Measurements from ENCODE around the gene FAM120B. TPM values are rescaled to one million over a fixed set of nuclear protein-coding genes. Genes with fewer than 3 reads are reported as not detected.

Gene FAM120B
- total RNA-seq, 4 donors from 2014 or later: 24.6 to 40.3 (median 31.9) TPM

DNA sequence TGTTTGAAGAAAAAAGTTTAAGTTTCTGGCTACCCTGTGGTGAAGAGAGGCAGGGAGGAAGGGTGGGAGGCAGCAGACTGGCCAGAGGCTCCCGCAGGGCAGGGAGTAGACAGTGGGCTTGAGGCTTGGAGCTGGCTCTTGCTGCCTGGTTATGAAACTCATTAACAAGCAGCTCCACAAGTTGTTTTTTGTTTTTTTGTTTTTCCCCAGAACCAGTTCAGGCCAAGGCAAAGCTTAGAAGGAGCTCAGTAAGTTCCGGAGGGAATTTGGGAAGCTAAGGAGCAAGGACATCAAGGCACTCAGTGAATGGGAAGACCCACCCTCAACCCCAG, 19.7 kb upstream of the FAM120B start:
- Histone ChIP-seq H3K27ac (peak overlapping the region in 2 of 4 donors; percentile 9 to 32), H3K4me1 (peaks cover 0 to 55% (median 21%) of the 10 kb centered on the region in 3 donors)
- 67 to 85% methylated on average over 1 of the region's 2 CpGs for WGBS, 2 donors (ENCODE audit: low coverage in 1 of 2)

DNA sequence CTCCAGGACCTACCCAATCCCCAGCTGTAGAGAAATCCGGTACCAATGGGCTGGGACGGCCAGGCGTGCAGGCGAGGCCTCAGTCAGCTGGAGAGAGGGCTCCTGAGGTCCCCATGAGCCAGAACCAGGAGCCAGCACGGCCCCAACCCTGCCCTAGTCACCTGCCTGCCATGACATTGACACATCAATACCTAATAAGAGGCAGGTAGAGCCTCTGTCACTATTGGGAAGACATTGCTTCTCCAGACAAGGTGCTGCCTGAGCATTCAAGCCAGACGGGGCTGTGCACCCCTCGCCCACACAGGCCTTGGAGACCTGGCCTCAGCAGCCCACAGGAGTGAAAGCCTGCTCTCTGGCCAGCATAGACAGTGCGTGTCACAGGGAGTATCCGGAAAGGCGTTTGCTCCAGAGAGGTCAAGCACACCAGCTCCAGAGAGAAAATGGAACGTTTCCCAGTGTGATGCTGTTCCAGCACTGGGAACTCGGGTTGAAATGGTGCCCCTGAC, 19.1 kb upstream of the FAM120B start:
- TF ChIP-seq, protein P1, sequence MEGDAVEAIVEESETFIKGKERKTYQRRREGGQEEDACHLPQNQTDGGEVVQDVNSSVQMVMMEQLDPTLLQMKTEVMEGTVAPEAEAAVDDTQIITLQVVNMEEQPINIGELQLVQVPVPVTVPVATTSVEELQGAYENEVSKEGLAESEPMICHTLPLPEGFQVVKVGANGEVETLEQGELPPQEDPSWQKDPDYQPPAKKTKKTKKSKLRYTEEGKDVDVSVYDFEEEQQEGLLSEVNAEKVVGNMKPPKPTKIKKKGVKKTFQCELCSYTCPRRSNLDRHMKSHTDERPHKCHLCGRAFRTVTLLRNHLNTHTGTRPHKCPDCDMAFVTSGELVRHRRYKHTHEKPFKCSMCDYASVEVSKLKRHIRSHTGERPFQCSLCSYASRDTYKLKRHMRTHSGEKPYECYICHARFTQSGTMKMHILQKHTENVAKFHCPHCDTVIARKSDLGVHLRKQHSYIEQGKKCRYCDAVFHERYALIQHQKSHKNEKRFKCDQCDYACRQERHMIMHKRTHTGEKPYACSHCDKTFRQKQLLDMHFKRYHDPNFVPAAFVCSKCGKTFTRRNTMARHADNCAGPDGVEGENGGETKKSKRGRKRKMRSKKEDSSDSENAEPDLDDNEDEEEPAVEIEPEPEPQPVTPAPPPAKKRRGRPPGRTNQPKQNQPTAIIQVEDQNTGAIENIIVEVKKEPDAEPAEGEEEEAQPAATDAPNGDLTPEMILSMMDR (IDR thresholded peaks at IDR 0.05): no peak
- TF ChIP-seq EP300 (IDR thresholded peaks at IDR 0.05) (no peak), POLR2AphosphoS5 (IDR thresholded peaks at IDR 0.05) (no peak), POLR2A (IDR thresholded peaks at IDR 0.05) (no peak)
- Histone ChIP-seq H3K36me3 (peaks cover 0 to 38% of the 10 kb centered on the region in 2 donors), H3K27me3 (peaks cover 58% of the 10 kb centered on the region), H3K4me1 (peaks cover 0 to 61% (median 22%) of the 10 kb centered on the region in 3 donors), H3K27ac (peak overlapping the region in 2 of 4 donors; percentile 9 to 32), H3K9me3 (no peaks in the 10 kb centered on the region), H3K4me3 (no peak overlapping the region)
- WGBS, 2 donors (ENCODE audit: low coverage in 1 of 2): 83% methylated on average over 3 of the region's 12 CpGs; no CpG with 5 or more reads in 1 of the 2 donors
- no peak for ATAC-seq

More for the DNA sequence above, 19.7 kb upstream of the FAM120B start:
- no peaks in the 10 kb centered on the region for H3K9me3 ChIP-seq
- H3K36me3 ChIP-seq: peaks cover 0 to 40% of the 10 kb centered on the region in 2 donors
- ATAC-seq: no peak
- no peak overlapping the region for H3K4me3 ChIP-seq
- TF ChIP-seq EP300 (IDR thresholded peaks at IDR 0.05): no peak
- TF ChIP-seq, protein P1 (IDR thresholded peaks at IDR 0.05): no peak
- no peak for TF ChIP-seq POLR2A (IDR thresholded peaks at IDR 0.05)
- no peak for TF ChIP-seq POLR2AphosphoS5 (IDR thresholded peaks at IDR 0.05)
- peaks cover 53% of the 10 kb centered on the region for H3K27me3 ChIP-seq

DNA sequence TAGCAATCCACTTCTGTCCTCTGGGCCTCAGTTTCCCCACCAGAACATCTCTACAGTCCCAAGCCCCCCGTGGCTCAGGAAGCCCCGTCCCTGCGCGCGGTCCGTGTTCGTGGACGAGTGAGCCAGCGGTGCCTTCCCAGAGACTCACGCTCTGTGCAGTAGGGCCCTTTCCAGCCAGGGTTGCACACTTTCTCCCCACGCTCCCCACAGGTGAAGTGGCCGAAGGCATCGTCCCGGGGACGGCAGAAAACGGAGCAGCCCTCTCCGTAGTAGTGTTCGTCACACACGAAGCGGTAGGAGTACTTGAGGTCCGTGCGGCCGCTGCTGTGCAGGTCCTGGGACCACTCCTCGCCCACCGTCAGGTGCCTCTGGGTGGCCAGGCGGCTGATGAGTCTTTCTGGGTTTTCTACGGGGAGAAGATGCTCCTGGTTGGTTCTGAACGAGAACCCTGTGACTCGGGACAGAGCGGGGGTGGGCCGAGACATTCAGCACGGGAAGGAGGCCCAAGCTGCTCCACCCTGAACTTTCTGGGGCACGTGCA, 18.4 kb upstream of the FAM120B start:
- Histone ChIP-seq H3K4me1 (peaks cover 0 to 68% (median 26%) of the 10 kb centered on the region in 3 donors), H3K36me3 (peaks cover 0 to 31% of the 10 kb centered on the region in 2 donors), H3K4me3 (peak overlapping the region in 1 of 2 donors; percentile 62), H3K27me3 (peaks cover 66% of the 10 kb centered on the region), H3K27ac (no peak overlapping the region), H3K9me3 (no peaks in the 10 kb centered on the region)
- TF ChIP-seq POLR2A (IDR thresholded peaks at IDR 0.05) (no peak), POLR2AphosphoS5 (IDR thresholded peaks at IDR 0.05) (no peak), EP300 (IDR thresholded peaks at IDR 0.05) (no peak)
- TF ChIP-seq, protein P1 (IDR thresholded peaks at IDR 0.05): no peak
- 80% methylated on average over 11 of the region's 33 CpGs; no CpG with 5 or more reads in 1 of the 2 donors for WGBS, 2 donors (ENCODE audit: low coverage in 1 of 2)
- ATAC-seq: no peak

DNA sequence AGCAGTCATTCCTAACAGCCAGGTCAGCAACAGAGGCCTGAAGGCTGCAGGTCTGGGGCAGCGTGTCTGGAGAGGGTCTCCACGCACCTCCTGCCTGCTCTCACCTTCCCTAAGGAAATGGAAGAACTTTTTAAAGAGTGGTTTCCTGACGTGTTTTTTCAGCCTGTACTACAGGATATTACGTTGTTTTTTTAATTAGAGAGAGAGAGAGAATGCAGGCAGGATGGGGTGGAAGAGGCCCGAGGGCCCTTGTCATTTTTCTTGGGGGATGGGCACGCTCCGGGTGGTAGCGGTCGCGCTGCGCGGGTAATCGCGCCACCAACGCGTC, 17.7 kb upstream of the FAM120B start:
- no peak for ATAC-seq
- Histone ChIP-seq H3K4me3 (peak overlapping the region in 1 of 2 donors; percentile 62), H3K9me3 (no peaks in the 10 kb centered on the region), H3K4me1 (peaks cover 0 to 75% (median 26%) of the 10 kb centered on the region in 3 donors), H3K27ac (peak overlapping the region in 1 of 4 donors; percentile 74), H3K27me3 (peaks cover 72% of the 10 kb centered on the region), H3K36me3 (peaks cover 0 to 25% of the 10 kb centered on the region in 2 donors)
- TF ChIP-seq POLR2AphosphoS5 (IDR thresholded peaks at IDR 0.05) (no peak), EP300 (IDR thresholded peaks at IDR 0.05) (no peak)
- TF ChIP-seq, protein P1 (IDR thresholded peaks at IDR 0.05): no peak
- WGBS, 2 donors (ENCODE audit: low coverage in 1 of 2): 31 to 80% methylated on average over 3 to 10 of the region's 16 CpGs

Measured in gastroesophageal sphincter (tissue), 4 donors.